A549 (cell line): ENCODE measurements around the gene KMT2C.
"Not testable (repeated sequence)": the region's sequence is repeated elsewhere in the genome, so short reads cannot be mapped to it uniquely, and the experiment has no call there.

Experiments
- CHD2 ChIP-seq: fragments of 150-350 bp; IDR thresholded peaks from 2 replicates; pipeline ENCODE4 v1.6.1; 2014; ENCODE audit warnings: low read length; ENCODE audit not compliant: partially characterized antibody
- CHD4 ChIP-seq: fragments of 200-600 bp; sonication (generic); IDR thresholded peaks from 2 replicates; pipeline ENCODE4 v1.6.1; 2016; ENCODE audit warnings: antibody characterized with exemption, mild to moderate bottlenecking, borderline replicate concordance
- CTCF ChIP-seq: fragments of >200 bp; sonication (Bioruptor Twin); formaldehyde crosslinking; IDR thresholded peaks from 3 replicates; pipeline ENCODE4 v1.5.1; 2016
- E2F6 ChIP-seq: IDR thresholded peaks from 2 replicates; pipeline ENCODE4 v1.6.1; 2012; ENCODE audit warnings: low read depth, borderline replicate concordance
- EP300 ChIP-seq, 2 experiments: fragments of >200 bp; sonication (Bioruptor Twin); formaldehyde crosslinking; IDR thresholded peaks; 2 replicates in 1 of 2; 3 replicates in 1 of 2; pipeline ENCODE4 v1.6.1; 2016 to 2017
- FOXS1 ChIP-seq: fragments of 250-450 bp; sonication (Bioruptor Pico); IDR thresholded peaks from 2 replicates; pipeline ENCODE4 v1.5.0; 2020; ENCODE audit warnings: mild to moderate bottlenecking, moderate library complexity
- HDAC2 ChIP-seq: fragments of 200-600 bp; sonication (generic); IDR thresholded peaks from 2 replicates; pipeline ENCODE4 v1.6.1; 2016
- HMGXB4 ChIP-seq: fragments of 250-450 bp; sonication (Bioruptor Pico); IDR thresholded peaks from 2 replicates; pipeline ENCODE4 v1.5.0; 2021; ENCODE audit warnings: mild to moderate bottlenecking, moderate library complexity, borderline replicate concordance
- MAX ChIP-seq: IDR thresholded peaks from 2 replicates; pipeline ENCODE4 v1.6.1; 2012
- MYC ChIP-seq: IDR thresholded peaks from 2 replicates; pipeline ENCODE4 v1.6.1; 2012; ENCODE audit warnings: mild to moderate bottlenecking, inconsistent platforms, low read length, improper control_type of control experiment, borderline replicate concordance
- NPAS2 ChIP-seq: fragments of 250-450 bp; sonication (Bioruptor Pico); IDR thresholded peaks from 2 replicates; pipeline ENCODE4 v1.8.0; 2022; ENCODE audit warnings: mild to moderate bottlenecking, moderate library complexity, borderline replicate concordance
- PBX3 ChIP-seq: IDR thresholded peaks from 2 replicates; pipeline ENCODE4 v1.6.1; 2012
- POLR2A ChIP-seq: IDR thresholded peaks from 2 replicates; pipeline ENCODE4 v1.6.1; 2012; ENCODE audit warnings: mild to moderate bottlenecking, low read length
- SMC3 ChIP-seq: fragments of >200 bp; sonication (Bioruptor Twin); formaldehyde crosslinking; IDR thresholded peaks from 3 replicates; pipeline ENCODE4 v1.6.1; 2018; ENCODE audit warnings: inconsistent platforms

- TF ChIP-seq CTCF; NPAS2 (CRISPR knock-in tag); CHD2; SMC3; HMGXB4; EP300 (IDR thresholded peaks at IDR 0.05); MYC; FOXS1; POLR2A; E2F6; CHD4; PBX3; HDAC2; MAX: not testable (repeated sequence)
Observed at GRCh38 chr7:152469576-152469975, 33.8 kb upstream of the KMT2C start.
